Breast epithelium (tissue), 4 donors: ENCODE results near the gene LENG1. TPM values are rescaled to one million over a fixed set of nuclear protein-coding genes. Genes with fewer than 3 reads are reported as not detected.

ENCODE experiments used
- DNase-seq, 2 donors: peaks; one replicate each; pipeline ENCODE4 v3.0.0-alpha.2; 2019; ENCODE audit warnings: low spot score in 2 of 2
- H3K27ac ChIP-seq, 2 donors: fragments of 200-600 bp; sonication (generic) in 1 of 2; one replicate each; pipeline ENCODE4 v1.5.1; 2016 to 2019; ENCODE audit warnings: mild to moderate bottlenecking in 1 of 2
- H3K27me3 ChIP-seq, 2 donors: fragments of 200-600 bp; sonication (generic) in 1 of 2; one replicate each; pipeline versions ENCODE4 v1.5.1 to v1.6.0; 2017 to 2019; ENCODE audit warnings: control low read depth in 1 of 2, mild to moderate bottlenecking in 1 of 2
- H3K36me3 ChIP-seq: fragments of 200-600 bp; one replicate; pipeline ENCODE4 v1.5.1; 2019
- H3K4me1 ChIP-seq, 2 donors: fragments of 200-600 bp; sonication (generic); one replicate each; pipeline ENCODE4 v1.5.1; 2016 to 2019; ENCODE audit warnings: control low read depth in 1 of 2
- H3K4me3 ChIP-seq, 3 donors: fragments of 200-600 bp; sonication (generic); 1 replicate in 2 of 3; 2 replicates in 1 of 3; pipeline ENCODE4 v1.5.1; 2016 to 2019; ENCODE audit warnings: mild to moderate bottlenecking in 3 of 3, moderate library complexity in 2 of 3
- H3K9me3 ChIP-seq, 2 donors: fragments of 200-600 bp; sonication (generic) in 1 of 2; one replicate each; pipeline ENCODE4 v1.5.1; 2016 to 2019; ENCODE audit warnings: control low read depth in 1 of 2
- CTCF ChIP-seq, 3 donors: fragments of 450-650 bp; IDR thresholded peaks; one replicate each; pipeline ENCODE4 v1.5.1; 2016 to 2017; ENCODE audit warnings: antibody characterized with exemption in 3 of 3, mild to moderate bottlenecking in 3 of 3, moderate library complexity in 3 of 3
- POLR2A ChIP-seq: fragments of 450-650 bp; IDR thresholded peaks from one replicate; pipeline ENCODE4 v1.6.1; 2016; ENCODE audit warnings: antibody characterized with exemption, mild to moderate bottlenecking, moderate library complexity
- POLR2AphosphoS5 ChIP-seq, 3 donors: sonication (generic); formaldehyde crosslinking; IDR thresholded peaks; one replicate each; pipeline ENCODE4 v1.6.1; 2017; ENCODE audit warnings: antibody characterized with exemption in 3 of 3
- intact Hi-C: fragments of 100-400 bp; cut with DNase I; formaldehyde crosslinking; loops from one replicate; pipeline ENCODE4 v1.15.1; 2023; ENCODE audit warnings: low total_unique reads
- total RNA-seq, 3 donors: library from RNA; depleted of rRNA; stranded (reverse); fragments of >200 nt; gene quantifications; one replicate each; pipeline ENCODE4 v1.1.0, GENCODE V29; 2016

LENG1 gene
- total RNA-seq, 3 donors from 2014 or later, result 6.4 to 8.5 (median 8.0) TPM

- H3K9me3 ChIP-seq, result no peaks in the 10 kb centered on the region
- no peaks in the 10 kb centered on the region for H3K27me3 ChIP-seq
- no peak for TF ChIP-seq CTCF (IDR thresholded peaks at IDR 0.05)
- TF ChIP-seq POLR2A, result no peak
- TF ChIP-seq POLR2AphosphoS5 (IDR thresholded peaks at IDR 0.05), result no peak
- peaks cover 12% of the 10 kb centered on the region for H3K36me3 ChIP-seq
- H3K4me1 ChIP-seq, result no peaks in the 10 kb centered on the region
- intact Hi-C loops, result no loop called here
- H3K27ac ChIP-seq, result no peak overlapping the region
- no peak for DNase-seq
- no peak overlapping the region for H3K4me3 ChIP-seq
Measured at GRCh38 chr19:54149021-54149812, 10.3 kb downstream of the LENG1 start.

- DNase-seq, result no peak
- TF ChIP-seq POLR2A (no peak), CTCF (IDR thresholded peaks at IDR 0.05) (no peak), POLR2AphosphoS5 (IDR thresholded peaks at IDR 0.05) (no peak)
- intact Hi-C loops, result no loop called here
- no peaks in the 10 kb centered on the region for H3K27me3 ChIP-seq
- H3K4me3 ChIP-seq, result no peak overlapping the region
- H3K36me3 ChIP-seq, result peaks cover 22% of the 10 kb centered on the region
- H3K4me1 ChIP-seq, result no peaks in the 10 kb centered on the region
- H3K27ac ChIP-seq, result no peak overlapping the region
- H3K9me3 ChIP-seq, result no peaks in the 10 kb centered on the region
Measured at GRCh38 chr19:54148158-54148557, 11.4 kb downstream of the LENG1 start.

- TF ChIP-seq POLR2AphosphoS5 (IDR thresholded peaks at IDR 0.05), result no peak
- TF ChIP-seq CTCF (IDR thresholded peaks at IDR 0.05), result no peak
- TF ChIP-seq POLR2A, result no peak
- H3K9me3 ChIP-seq, result no peaks in the 10 kb centered on the region
- no peak overlapping the region for H3K4me3 ChIP-seq
- no peaks in the 10 kb centered on the region for H3K27me3 ChIP-seq
- no peaks in the 10 kb centered on the region for H3K4me1 ChIP-seq
- intact Hi-C loops, result no loop called here
- H3K36me3 ChIP-seq, result peaks cover 22% of the 10 kb centered on the region
- no peak overlapping the region for H3K27ac ChIP-seq
- no peak for DNase-seq
Measured at GRCh38 chr19:54147676-54148075, 11.8 kb downstream of the LENG1 start.

- DNase-seq, result no peak
- H3K27ac ChIP-seq, result no peak overlapping the region
- peaks cover 22% of the 10 kb centered on the region for H3K36me3 ChIP-seq
- intact Hi-C loops, result no loop called here
- H3K4me3 ChIP-seq, result no peak overlapping the region
- H3K27me3 ChIP-seq, result no peaks in the 10 kb centered on the region
- no peak for TF ChIP-seq POLR2AphosphoS5 (IDR thresholded peaks at IDR 0.05)
- no peaks in the 10 kb centered on the region for H3K9me3 ChIP-seq
- H3K4me1 ChIP-seq, result no peaks in the 10 kb centered on the region
Measured at GRCh38 chr19:54145541-54146158, 13.9 kb downstream of the LENG1 start.

- no peak overlapping the region for H3K4me3 ChIP-seq
- H3K36me3 ChIP-seq, result peaks cover 18% of the 10 kb centered on the region
- H3K9me3 ChIP-seq, result no peaks in the 10 kb centered on the region
- H3K27ac ChIP-seq, result no peak overlapping the region
- intact Hi-C loops, result no loop called here
- DNase-seq, result no peak
- no peaks in the 10 kb centered on the region for H3K27me3 ChIP-seq
- TF ChIP-seq POLR2A, result no peak
- no peak for TF ChIP-seq CTCF (IDR thresholded peaks at IDR 0.05)
- TF ChIP-seq POLR2AphosphoS5 (IDR thresholded peaks at IDR 0.05), result no peak
- H3K4me1 ChIP-seq, result peaks cover 0 to 14% of the 10 kb centered on the region in 2 donors
Measured at GRCh38 chr19:54142166-54142780, 17.2 kb downstream of the LENG1 start.
